GM18861 (cell line): Measurements from ENCODE around the gene MRGPRD.

Source experiments
- ATAC-seq: cut with Tn5 transposase; IDR thresholded peaks from one replicate; pipeline ENCODE4 v1.9.1; 2021; ENCODE audit not compliant: unreplicated experiment

Gene MRGPRD

DNA sequence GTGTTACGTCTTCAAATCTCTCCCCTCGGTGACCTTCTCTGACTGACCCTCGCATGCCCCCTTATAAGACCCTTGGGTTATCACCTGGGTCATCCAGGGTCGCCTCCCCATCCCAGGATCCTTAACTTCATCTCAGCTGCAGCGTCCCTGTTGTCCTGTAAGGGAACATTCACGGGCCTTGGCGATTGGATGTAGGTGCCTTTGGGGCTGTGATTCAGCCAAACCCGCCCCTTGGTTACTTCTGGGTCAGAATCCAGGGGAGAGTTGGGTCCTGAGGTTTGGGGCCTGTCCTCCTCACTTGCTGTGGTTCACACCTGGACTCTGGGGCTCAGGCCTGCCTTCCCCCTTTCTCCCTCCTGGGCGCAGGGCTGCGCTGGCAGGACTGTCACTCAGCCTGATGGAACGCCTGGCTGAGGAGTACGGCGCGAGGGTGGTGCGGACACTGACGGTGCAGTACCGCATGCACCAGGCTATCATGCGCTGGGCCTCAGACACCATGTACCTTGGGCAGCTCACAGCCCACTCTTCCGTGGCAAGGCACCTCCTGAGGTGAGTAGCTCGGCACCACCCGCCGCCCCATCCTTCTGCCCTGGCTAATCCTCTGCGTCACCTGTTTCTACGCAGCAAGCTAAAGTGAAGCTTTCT lies 47.7 kb downstream of the MRGPRD start:
- no peak for ATAC-seq

DNA sequence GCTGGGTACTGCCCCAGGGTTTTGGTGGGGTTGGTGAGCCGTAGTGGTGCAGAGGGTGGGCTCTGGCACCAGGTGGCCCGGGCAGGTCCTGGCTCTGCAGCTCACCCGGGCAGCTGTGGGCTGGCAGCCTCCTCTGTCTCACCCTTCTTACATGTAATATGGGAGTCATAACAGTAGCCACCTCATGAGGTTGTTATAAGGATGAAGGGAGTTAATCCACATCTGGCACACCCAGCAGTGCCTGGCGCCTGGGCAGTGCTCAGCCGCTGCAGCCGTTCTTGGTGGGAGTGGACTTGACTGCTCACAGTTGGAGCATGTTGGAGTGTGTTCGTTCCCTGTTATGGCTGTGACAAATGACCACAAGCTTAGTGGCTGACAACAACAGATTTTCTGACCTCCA lies 48.4 kb downstream of the MRGPRD start:
- ATAC-seq = no peak

DNA sequence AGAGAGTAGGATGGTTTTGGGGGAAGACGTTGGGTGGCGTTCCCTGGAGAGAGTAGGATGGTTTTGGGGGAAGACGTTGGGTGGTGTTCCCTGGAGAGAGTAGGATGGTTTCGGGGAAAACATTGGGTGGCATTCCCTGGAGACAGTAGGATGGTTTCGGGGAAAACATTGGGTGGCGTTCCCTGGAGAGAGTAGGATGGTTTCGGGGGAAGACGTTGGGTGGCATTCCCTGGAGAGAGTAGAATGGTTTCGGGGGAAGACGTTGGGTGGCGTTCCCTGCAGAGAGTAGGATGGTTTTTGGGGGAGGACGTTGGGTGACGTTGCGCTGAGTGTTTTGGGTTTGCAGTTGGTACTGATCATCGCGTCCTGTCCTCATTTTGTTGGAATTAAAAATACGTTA lies 48.9 kb downstream of the MRGPRD start:
- ATAC-seq = no peak

DNA sequence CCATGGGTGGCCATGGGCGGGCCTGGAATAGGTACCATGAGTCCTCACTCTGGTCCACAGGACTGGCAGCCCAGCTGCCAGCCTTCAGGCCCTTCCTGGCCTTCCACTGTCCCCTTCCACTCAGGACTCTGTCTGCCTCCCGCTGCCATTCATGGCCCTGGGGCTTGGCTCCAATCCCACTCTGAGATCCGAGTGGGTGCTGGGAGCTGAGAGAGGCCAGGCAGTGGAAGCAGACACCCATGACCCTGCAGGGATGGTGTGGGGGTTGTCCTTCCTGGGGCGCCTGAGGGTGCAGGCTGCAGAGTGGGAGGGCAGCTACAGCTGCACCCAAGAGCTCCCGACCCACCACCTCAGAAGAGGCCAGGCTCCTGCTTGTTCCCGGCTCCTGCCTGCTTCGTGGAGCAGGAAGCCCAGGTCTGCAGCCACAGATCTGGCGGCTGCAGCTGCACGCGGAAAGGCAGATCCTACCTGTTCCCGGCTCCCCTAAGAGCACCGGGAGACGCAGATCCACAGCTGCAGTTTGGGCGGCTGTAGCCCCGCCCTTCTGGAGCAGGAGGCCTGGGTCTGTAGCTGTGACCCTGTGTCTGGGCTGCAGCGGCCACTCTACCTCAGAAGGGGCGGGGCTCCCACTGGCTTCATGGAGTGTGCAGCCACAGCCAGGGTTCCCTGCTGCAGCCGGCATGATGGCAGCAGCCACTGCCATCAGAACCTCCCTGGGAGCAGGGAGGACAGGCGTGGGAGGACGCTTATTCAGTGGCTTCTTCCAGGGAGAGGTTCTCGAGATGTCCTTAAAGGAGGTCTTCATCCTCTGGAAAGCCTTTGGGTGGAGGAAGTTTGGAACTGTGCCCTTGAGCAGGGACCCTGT lies 49.6 kb downstream of the MRGPRD start:
- ATAC-seq = no peak
